Measurements from ENCODE around the gene HEMK1. TPM values are rescaled to one million over a fixed set of nuclear protein-coding genes. Genes with fewer than 3 reads are reported as not detected.

HEMK1 gene
- total RNA-seq, 4 donors from 2014 or later, result 4.5 to 8.1 (median 7.5) TPM

DNA sequence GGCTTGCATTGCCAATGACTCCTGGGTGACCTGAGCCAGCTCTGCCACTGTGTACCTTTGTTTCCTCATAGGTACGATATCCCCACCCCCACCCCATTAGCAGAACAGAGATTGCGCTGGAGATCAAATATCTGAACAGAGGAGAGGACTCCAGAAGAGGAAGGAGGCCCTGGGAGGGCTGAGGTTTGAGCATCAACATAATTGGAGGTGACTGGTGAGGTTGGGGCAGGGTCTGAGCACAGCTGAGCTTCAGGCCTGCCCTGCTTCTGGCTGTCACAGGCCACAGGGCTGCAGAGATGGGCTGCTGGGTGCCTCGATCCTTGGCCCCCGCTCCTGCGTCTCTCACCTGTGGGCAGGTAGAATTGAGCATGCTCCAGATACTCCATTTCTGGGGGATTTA is 44.6 kb upstream of the HEMK1 start:
- in situ Hi-C loops (cut with MboI; ENCODE audit: low sequenced_read_pairs in 4 of 4) (loop anchor here in 1 of 4 donors (25.0 kb wide), 1 partner anchor 162 kb away; the partner anchor contains the start of genes CYB561D2, NPRL2 and TMEM115), intact Hi-C loops (cut with DNase I; ENCODE audit: low total_unique reads) (no loop called here)
- DNase-seq (no peak), ATAC-seq (no peak)
- no peak overlapping the region for H3K4me3 ChIP-seq
- peaks cover 0 to under 1% of the 10 kb centered on the region in 2 donors for H3K4me1 ChIP-seq
- H3K9me3 ChIP-seq, result no peaks in the 10 kb centered on the region
- no peak overlapping the region for H3K27ac ChIP-seq
- peaks cover 0 to 2% (median 0%) of the 10 kb centered on the region in 3 donors for H3K27me3 ChIP-seq
- H3K36me3 ChIP-seq, result no peaks in the 10 kb centered on the region
- TF ChIP-seq, protein P1, sequence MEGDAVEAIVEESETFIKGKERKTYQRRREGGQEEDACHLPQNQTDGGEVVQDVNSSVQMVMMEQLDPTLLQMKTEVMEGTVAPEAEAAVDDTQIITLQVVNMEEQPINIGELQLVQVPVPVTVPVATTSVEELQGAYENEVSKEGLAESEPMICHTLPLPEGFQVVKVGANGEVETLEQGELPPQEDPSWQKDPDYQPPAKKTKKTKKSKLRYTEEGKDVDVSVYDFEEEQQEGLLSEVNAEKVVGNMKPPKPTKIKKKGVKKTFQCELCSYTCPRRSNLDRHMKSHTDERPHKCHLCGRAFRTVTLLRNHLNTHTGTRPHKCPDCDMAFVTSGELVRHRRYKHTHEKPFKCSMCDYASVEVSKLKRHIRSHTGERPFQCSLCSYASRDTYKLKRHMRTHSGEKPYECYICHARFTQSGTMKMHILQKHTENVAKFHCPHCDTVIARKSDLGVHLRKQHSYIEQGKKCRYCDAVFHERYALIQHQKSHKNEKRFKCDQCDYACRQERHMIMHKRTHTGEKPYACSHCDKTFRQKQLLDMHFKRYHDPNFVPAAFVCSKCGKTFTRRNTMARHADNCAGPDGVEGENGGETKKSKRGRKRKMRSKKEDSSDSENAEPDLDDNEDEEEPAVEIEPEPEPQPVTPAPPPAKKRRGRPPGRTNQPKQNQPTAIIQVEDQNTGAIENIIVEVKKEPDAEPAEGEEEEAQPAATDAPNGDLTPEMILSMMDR (IDR thresholded peaks at IDR 0.05 in 4 of 5, conservative IDR thresholded peaks at IDR 0.05 in 1 of 5), result no peak
- TF ChIP-seq POLR2A (IDR thresholded peaks at IDR 0.05), result no peak

DNA sequence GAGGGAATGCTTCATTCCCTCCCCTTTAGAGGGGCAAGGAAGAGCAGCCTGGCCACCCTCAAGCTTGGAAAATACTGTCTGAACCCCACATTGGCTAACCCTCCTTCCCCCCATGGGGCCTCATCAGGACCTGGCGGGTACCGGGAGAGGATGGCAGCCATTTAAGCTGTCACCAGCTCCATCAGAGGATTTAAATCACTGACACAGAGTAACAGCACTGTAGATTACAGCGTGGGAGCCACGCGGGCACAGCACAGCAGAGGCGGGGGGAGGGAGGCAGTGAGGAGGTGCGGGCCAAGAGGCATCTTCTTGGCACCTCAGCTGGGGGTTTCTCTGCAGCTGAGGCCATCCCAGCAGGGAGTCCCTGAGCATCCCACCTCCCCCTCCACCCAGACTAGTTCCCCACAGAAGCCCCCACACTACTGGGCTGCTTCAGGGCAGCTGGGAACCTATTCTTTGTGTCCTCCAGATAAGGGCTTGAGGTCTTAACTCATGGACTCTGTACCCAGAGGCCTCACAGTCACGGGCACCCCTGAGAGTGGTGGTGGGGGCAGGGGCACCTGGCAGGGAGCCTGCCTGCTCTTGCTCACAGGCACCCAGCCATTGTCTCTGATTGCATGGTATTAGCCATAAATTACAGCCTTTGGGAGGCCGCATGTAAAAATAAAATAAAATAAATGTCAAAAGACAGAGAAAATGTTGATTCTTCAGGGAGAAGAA is 44.0 kb upstream of the HEMK1 start:
- Histone ChIP-seq H3K4me3 (no peak overlapping the region), H3K9me3 (no peaks in the 10 kb centered on the region), H3K27me3 (peaks cover 0 to 2% (median 0%) of the 10 kb centered on the region in 3 donors), H3K27ac (no peak overlapping the region), H3K4me1 (no peaks in the 10 kb centered on the region), H3K36me3 (no peaks in the 10 kb centered on the region)
- TF ChIP-seq, protein P1 (IDR thresholded peaks at IDR 0.05 in 4 of 5, conservative IDR thresholded peaks at IDR 0.05 in 1 of 5), result no peak
- TF ChIP-seq POLR2A (IDR thresholded peaks at IDR 0.05), result no peak
- no peak for ATAC-seq
- in situ Hi-C loops (cut with MboI; ENCODE audit: low sequenced_read_pairs in 4 of 4), result loop anchor here in 1 of 4 donors (25.0 kb wide), 1 partner anchor 163 kb away; the partner anchor contains the start of genes CYB561D2, NPRL2 and TMEM115
- no peak for DNase-seq
- intact Hi-C loops (cut with DNase I; ENCODE audit: low total_unique reads), result no loop called here

DNA sequence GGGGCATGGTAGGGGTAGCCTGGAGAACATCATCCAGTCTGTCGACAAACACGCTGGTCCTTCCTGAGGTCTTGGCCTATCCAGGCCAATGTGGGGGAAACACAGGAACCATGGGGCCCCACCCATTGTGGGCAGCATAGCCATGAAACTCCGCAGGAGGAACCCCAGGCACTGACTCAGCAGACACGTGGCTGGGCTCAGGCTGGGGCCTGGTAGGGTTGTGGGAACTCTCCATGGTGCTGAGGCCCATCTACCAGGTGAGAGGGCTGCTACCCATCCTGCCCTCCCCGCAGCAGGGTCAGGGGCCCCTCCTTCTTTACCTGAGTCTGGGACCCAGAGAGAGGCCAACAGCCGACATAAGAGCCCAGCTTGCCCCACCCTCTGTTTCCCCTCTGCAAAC is 43.3 kb upstream of the HEMK1 start:
- H3K36me3 ChIP-seq, result no peaks in the 10 kb centered on the region
- no peak overlapping the region for H3K4me3 ChIP-seq
- no peaks in the 10 kb centered on the region for H3K4me1 ChIP-seq
- TF ChIP-seq, protein P1 (IDR thresholded peaks at IDR 0.05 in 4 of 5, conservative IDR thresholded peaks at IDR 0.05 in 1 of 5), result no peak
- TF ChIP-seq POLR2A (IDR thresholded peaks at IDR 0.05), result no peak
- no peak overlapping the region for H3K27ac ChIP-seq
- ATAC-seq, result no peak
- in situ Hi-C loops (cut with MboI; ENCODE audit: low sequenced_read_pairs in 4 of 4), result loop anchor here in 1 of 4 donors (25.0 kb wide), 1 partner anchor 164 kb away; the partner anchor contains the start of genes CYB561D2, NPRL2 and TMEM115
- DNase-seq, result no peak
- H3K27me3 ChIP-seq, result peaks cover 0 to 2% (median 0%) of the 10 kb centered on the region in 3 donors
- H3K9me3 ChIP-seq, result no peaks in the 10 kb centered on the region
- intact Hi-C loops (cut with DNase I; ENCODE audit: low total_unique reads), result no loop called here

DNA sequence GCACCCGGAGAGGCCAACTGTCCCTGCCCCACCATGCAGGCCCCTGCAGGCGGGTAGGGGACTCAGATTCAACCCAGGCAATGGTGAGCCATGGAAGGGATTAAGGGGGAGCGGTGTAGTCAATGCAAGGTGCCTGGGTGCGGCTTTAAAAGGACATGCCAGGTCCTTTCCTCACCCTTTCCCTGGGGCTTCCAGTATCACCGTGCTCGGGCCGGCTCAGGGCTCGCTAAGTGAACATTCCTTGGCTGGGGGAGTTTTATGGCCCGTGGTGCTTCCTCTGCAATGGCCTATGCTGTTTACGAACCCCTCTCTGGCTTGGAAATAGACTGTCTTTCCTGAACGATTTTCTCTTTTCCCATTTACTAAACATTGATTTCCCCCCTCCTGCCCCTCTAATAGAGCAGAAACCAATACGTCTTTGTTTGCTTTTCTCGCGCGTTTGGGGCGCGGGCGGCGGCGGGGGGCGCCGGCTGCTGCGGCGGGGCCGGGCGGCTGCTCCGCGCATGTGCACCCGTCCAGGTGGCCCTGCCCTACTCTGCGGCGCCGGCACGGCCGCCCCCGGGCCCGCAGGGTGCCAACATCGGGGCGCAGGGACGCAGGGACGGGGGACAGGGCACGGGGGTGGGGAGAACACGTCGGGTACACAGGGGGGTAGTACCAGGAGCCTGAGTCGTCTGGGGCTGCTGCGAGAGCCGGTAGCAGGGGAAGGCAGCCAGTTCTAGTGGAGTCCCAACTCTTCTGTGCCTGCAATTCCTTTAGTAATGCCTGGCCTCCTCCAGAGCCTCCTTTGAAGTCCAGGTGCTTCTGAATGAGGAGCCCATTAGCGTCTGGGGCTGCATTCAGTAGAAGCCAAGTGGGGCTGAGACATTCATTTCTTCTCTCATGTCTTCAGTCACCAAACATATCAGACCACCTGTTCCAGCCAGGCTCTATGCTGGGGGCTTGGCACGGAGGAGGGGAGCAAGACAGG is 39.0 kb upstream of the HEMK1 start:
- intact Hi-C loops (cut with DNase I; ENCODE audit: low total_unique reads), result no loop called here
- Histone ChIP-seq H3K4me3 (no peak overlapping the region), H3K4me1 (no peaks in the 10 kb centered on the region), H3K36me3 (no peaks in the 10 kb centered on the region), H3K27ac (no peak overlapping the region), H3K27me3 (peaks cover 0 to 2% (median 0%) of the 10 kb centered on the region in 3 donors), H3K9me3 (no peaks in the 10 kb centered on the region)
- ATAC-seq (no peak), DNase-seq (no peak)
- TF ChIP-seq, protein P1 (IDR thresholded peaks at IDR 0.05 in 4 of 5, conservative IDR thresholded peaks at IDR 0.05 in 1 of 5), result no peak
- TF ChIP-seq POLR2A (IDR thresholded peaks at IDR 0.05), result no peak
- in situ Hi-C loops (cut with MboI; ENCODE audit: low sequenced_read_pairs in 4 of 4), result loop anchor here in 2 of 4 donors (10.0 to 25.0 kb wide), 2 partner anchors 95 to 168 kb away; partner anchors contain the start of genes CYB561D2 (in 1 of the 2), NPRL2 (in 1 of the 2) and TMEM115 (in 1 of the 2)

Data from gastrocnemius medialis (tissue), 4 donors.